Body of pancreas (tissue), 4 donors: ENCODE data around the gene MRPS11. TPM values are rescaled to one million over a fixed set of nuclear protein-coding genes. Genes with fewer than 3 reads are reported as not detected.

Source experiments
- ATAC-seq: fragments of 150-250 bp; one replicate; pipeline ENCODE4 v1.9.1; 2016
- DNase-seq, 4 donors: peaks; one replicate each; pipeline ENCODE4 v3.0.0-alpha.2; 2019
- H3K27ac ChIP-seq, 4 donors: fragments of 200-600 bp; sonication (generic); 1 replicate in 3 of 4; 2 replicates in 1 of 4; pipeline versions ENCODE4 v1.5.1 to v1.6.1; 2016 to 2019; ENCODE audit warnings: mild to moderate bottlenecking in 1 of 4, mixed read lengths in 1 of 4, moderate library complexity in 1 of 4
- H3K27me3 ChIP-seq, 2 donors: fragments of 200-600 bp; sonication (generic); one replicate each; pipeline ENCODE4 v1.6.0; 2016; ENCODE audit warnings: mild to moderate bottlenecking in 1 of 2
- H3K36me3 ChIP-seq, 2 donors: fragments of 200-600 bp; sonication (generic); replicated peaks in 1 of 2; 2 replicates each; pipeline ENCODE4 v1.5.1; 2016; ENCODE audit warnings: low read depth in 2 of 2; ENCODE audit not compliant: insufficient read depth in 1 of 2
- H3K4me1 ChIP-seq: fragments of 200-600 bp; sonication (generic); one replicate; pipeline ENCODE4 v1.6.0; 2016
- H3K4me3 ChIP-seq, 2 donors: fragments of 200-600 bp; sonication (generic); 1 replicate in 1 of 2; 2 replicates in 1 of 2; pipeline ENCODE4 v1.5.1; 2016 to 2019
- H3K9me3 ChIP-seq, 3 donors: fragments of 200-600 bp; sonication (generic); 1 replicate in 2 of 3; 2 replicates in 1 of 3; pipeline ENCODE4 v1.5.1; 2016
- CTCF ChIP-seq, 7 experiments: fragments of 450-650 bp in 4 of 7; fragments of 200-600 bp in 3 of 7; sonication (generic) in 3 of 7; IDR thresholded peaks; one replicate each; pipeline ENCODE4 v1.5.1; 2016 to 2019; ENCODE audit warnings: antibody characterized with exemption in 7 of 7
- POLR2A ChIP-seq, 3 donors: fragments of 450-650 bp; IDR thresholded peaks; one replicate each; pipeline ENCODE4 v1.6.1; 2016; ENCODE audit warnings: antibody characterized with exemption in 3 of 3, mild to moderate bottlenecking in 2 of 3
- WGBS, 2 donors: methylation state at CpG; one replicate each; pipeline ENCODE4 v1.1.5; 2017; 5-methylcytosine and 5-hydroxymethylcytosine counted together
- intact Hi-C: fragments of 100-400 bp; cut with DNase I; formaldehyde crosslinking; loops from one replicate; pipeline ENCODE4 v1.15.1; 2023
- total RNA-seq, 2 donors: library from RNA; depleted of rRNA; stranded (reverse); fragments of >200 nt; gene quantifications; one replicate each; pipeline ENCODE4 v1.1.0, GENCODE V29; 2016

Gene MRPS11
- total RNA-seq, 2 donors from 2014 or later = 16.2 to 35.5 TPM

GRCh38 chr15:88526247-88526879, 58.9 kb downstream of the MRPS11 start:
- DNase-seq (no peak), ATAC-seq (no peak)
- H3K36me3 ChIP-seq = peaks cover 0 to 17% of the 10 kb centered on the region in 2 donors
- no peaks in the 10 kb centered on the region for H3K27me3 ChIP-seq
- H3K27ac ChIP-seq = no peak overlapping the region
- no peak overlapping the region for H3K4me3 ChIP-seq
- H3K4me1 ChIP-seq = no peaks in the 10 kb centered on the region
- TF ChIP-seq POLR2A (IDR thresholded peaks at IDR 0.05) (no peak), CTCF (IDR thresholded peaks at IDR 0.05) (no peak)
- intact Hi-C loops = no loop called here
- no peaks in the 10 kb centered on the region for H3K9me3 ChIP-seq

GRCh38 chr15:88529021-88529630, 61.6 kb downstream of the MRPS11 start:
- no peaks in the 10 kb centered on the region for H3K4me1 ChIP-seq
- H3K27me3 ChIP-seq = no peaks in the 10 kb centered on the region
- TF ChIP-seq CTCF (IDR thresholded peaks at IDR 0.05) (no peak), POLR2A (IDR thresholded peaks at IDR 0.05) (no peak)
- no peak overlapping the region for H3K27ac ChIP-seq
- no peaks in the 10 kb centered on the region for H3K9me3 ChIP-seq
- 97 to 100% methylated on average over 1 of the region's 1 CpG for WGBS, 2 donors
- DNase-seq = no peak
- intact Hi-C loops = no loop called here
- no peak for ATAC-seq
- H3K36me3 ChIP-seq = peaks cover 0 to 19% of the 10 kb centered on the region in 2 donors
- H3K4me3 ChIP-seq = no peak overlapping the region

Other genes starting within 250 kb of the MRPS11 start
- 1 to 10 TPM in 1 of 2 donors, under 1 TPM in 1; 0.66 to 5.2 TPM for gene NTRK3, start 211.0 kb upstream of the MRPS11 start, total RNA-seq
- 10 to 100 TPM in 1 of 2 donors, 1 to 10 TPM in 1; 9.6 to 16.2 TPM for gene MRPL46, start 320 bp upstream of the MRPS11 start, total RNA-seq
- gene DET1, start 79.0 kb downstream of the MRPS11 start, total RNA-seq = 1 to 10 TPM; 8.2 to 8.3 TPM
- gene AEN, start 153.6 kb downstream of the MRPS11 start, total RNA-seq = 10 to 100 TPM; 20.4 to 23.3 TPM
- gene ISG20, start 171.3 kb downstream of the MRPS11 start, total RNA-seq = 10 to 100 TPM in 1 of 2 donors, 1 to 10 TPM in 1; 2.9 to 25.4 TPM